ENCODE data around the gene RNF169. TPM values are rescaled to one million over a fixed set of nuclear protein-coding genes. Genes with fewer than 3 reads are reported as not detected.

Gene RNF169
- total RNA-seq, 1 experiment from 2014 or later, result 47.0 TPM

DNA sequence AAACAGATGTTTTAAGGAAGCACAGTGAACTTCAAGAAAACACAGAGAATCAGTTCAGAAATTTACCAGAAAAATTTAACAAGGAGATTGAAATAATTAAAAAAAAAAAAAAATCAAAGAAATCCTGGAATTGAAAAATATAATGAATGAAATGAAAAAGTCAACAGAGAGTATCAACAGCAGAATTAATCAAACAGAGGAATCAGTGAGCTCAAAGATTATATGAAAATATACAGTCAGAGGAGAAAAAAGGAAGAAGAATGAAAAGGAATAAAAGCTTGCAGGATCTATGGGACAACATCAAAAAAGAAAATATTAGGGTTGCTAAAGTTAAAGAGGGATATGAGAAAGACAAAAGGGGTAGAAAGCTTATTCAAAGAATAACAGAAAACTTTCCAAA, 117.9 kb downstream of the RNF169 start:
- peaks cover 88% of the 10 kb centered on the region for H3K36me3 ChIP-seq (ENCODE audit: insufficient read depth, low read length)
- H3K79me2 ChIP-seq (ENCODE audit: low read length), result no peaks in the 10 kb centered on the region
- H3K27me3 ChIP-seq (ENCODE audit: low read length), result no peaks in the 10 kb centered on the region
- H3K9me2 ChIP-seq (replicated peaks; ENCODE audit: insufficient read depth, low read length), result no peaks in the 10 kb centered on the region
- H3K4me1 ChIP-seq (ENCODE audit: low read length), result no peaks in the 10 kb centered on the region
- no peak overlapping the region for H3K4me3 ChIP-seq (ENCODE audit: low read length)
- peak; percentile 66 for DNase-seq
- H3K9ac ChIP-seq (ENCODE audit: low read length), result no peak overlapping the region
- no peak overlapping the region for H3K4me2 ChIP-seq (ENCODE audit: low read depth, low read length, poor library complexity, severe bottlenecking)
- no peak overlapping the region for H3K27ac ChIP-seq (ENCODE audit: low read length)
- H2AFZ ChIP-seq (ENCODE audit: low read length), result no peak overlapping the region
- peaks cover 50% of the 10 kb centered on the region for H3K9me3 ChIP-seq (ENCODE audit: low read length)
- H4K20me1 ChIP-seq (ENCODE audit: insufficient read depth, low read depth, low read length), result no peaks in the 10 kb centered on the region

- Histone ChIP-seq H3K9me2 (replicated peaks; ENCODE audit: insufficient read depth, low read length) (no peaks in the 10 kb centered on the region), H3K36me3 (ENCODE audit: insufficient read depth, low read length) (peaks cover 83% of the 10 kb centered on the region), H3K27me3 (ENCODE audit: low read length) (no peaks in the 10 kb centered on the region), H3K4me3 (ENCODE audit: low read length) (no peak overlapping the region), H3K9ac (ENCODE audit: low read length) (no peak overlapping the region), H3K79me2 (ENCODE audit: low read length) (no peaks in the 10 kb centered on the region), H4K20me1 (ENCODE audit: insufficient read depth, low read depth, low read length) (no peaks in the 10 kb centered on the region), H3K9me3 (ENCODE audit: low read length) (peaks cover 49% of the 10 kb centered on the region), H3K4me1 (ENCODE audit: low read length) (no peaks in the 10 kb centered on the region), H3K4me2 (ENCODE audit: low read depth, low read length, poor library complexity, severe bottlenecking) (no peak overlapping the region), H2AFZ (ENCODE audit: low read length) (no peak overlapping the region), H3K27ac (ENCODE audit: low read length) (no peak overlapping the region)
- DNase-seq, result peak; percentile 82
These were observed 121.8 kb downstream of the RNF169 start for GRCh38 chr11:74870485-74870884.

DNA sequence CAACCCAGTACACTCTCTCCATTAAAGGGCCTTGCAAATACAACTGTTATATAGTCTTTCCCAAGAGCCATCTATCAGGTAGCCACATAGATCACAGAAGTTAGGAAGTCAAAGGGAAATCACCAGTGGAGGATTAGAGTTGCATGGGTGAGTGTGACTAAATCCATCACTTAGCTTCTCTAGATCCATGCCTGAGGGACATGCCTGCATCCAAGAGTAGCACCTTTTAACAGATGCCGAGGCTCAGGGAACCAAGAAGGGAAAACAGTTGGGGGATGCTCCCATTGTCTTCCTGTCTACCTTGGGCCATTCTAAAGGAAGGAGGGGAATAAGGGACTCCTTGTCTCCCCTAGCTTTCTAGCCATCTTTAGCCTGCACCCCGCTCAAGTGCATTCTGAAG, 122.4 kb downstream of the RNF169 start:
- peaks cover 45% of the 10 kb centered on the region for H3K9me3 ChIP-seq (ENCODE audit: low read length)
- no peak overlapping the region for H3K27ac ChIP-seq (ENCODE audit: low read length)
- H3K9ac ChIP-seq (ENCODE audit: low read length), result no peak overlapping the region
- H3K9me2 ChIP-seq (replicated peaks; ENCODE audit: insufficient read depth, low read length), result no peaks in the 10 kb centered on the region
- no peaks in the 10 kb centered on the region for H3K27me3 ChIP-seq (ENCODE audit: low read length)
- no peaks in the 10 kb centered on the region for H3K79me2 ChIP-seq (ENCODE audit: low read length)
- no peak for DNase-seq
- H4K20me1 ChIP-seq (ENCODE audit: insufficient read depth, low read depth, low read length), result no peaks in the 10 kb centered on the region
- no peak overlapping the region for H2AFZ ChIP-seq (ENCODE audit: low read length)
- no peaks in the 10 kb centered on the region for H3K4me1 ChIP-seq (ENCODE audit: low read length)
- no peak overlapping the region for H3K4me3 ChIP-seq (ENCODE audit: low read length)
- no peak overlapping the region for H3K4me2 ChIP-seq (ENCODE audit: low read depth, low read length, poor library complexity, severe bottlenecking)
- peaks cover 83% of the 10 kb centered on the region for H3K36me3 ChIP-seq (ENCODE audit: insufficient read depth, low read length)

DNA sequence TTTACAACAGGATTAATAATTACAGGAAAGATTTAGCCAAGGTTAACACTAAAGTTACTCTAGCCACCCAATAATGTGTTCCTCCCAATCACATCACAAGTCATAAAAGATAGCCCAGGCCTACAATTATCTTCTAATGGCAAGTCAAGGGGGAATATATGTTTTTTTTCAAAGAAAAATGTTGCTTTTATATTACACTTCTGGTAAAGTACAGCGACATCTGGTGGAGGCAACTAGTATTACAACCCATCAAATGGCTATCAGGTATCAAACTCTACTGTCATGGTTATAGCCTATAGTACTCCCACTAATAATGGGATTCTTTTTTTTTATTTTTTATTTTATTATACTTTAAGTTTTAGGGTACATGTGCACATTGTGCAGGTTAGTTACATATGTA, 128.5 kb downstream of the RNF169 start:
- Histone ChIP-seq H3K79me2 (ENCODE audit: low read length) (no peaks in the 10 kb centered on the region), H4K20me1 (ENCODE audit: insufficient read depth, low read depth, low read length) (no peaks in the 10 kb centered on the region), H2AFZ (ENCODE audit: low read length) (no peak overlapping the region), H3K4me3 (ENCODE audit: low read length) (no peak overlapping the region), H3K9me3 (ENCODE audit: low read length) (peaks cover 3% of the 10 kb centered on the region; the same call in 1 of the 2 replicates), H3K9me2 (replicated peaks; ENCODE audit: insufficient read depth, low read length) (no peaks in the 10 kb centered on the region), H3K36me3 (ENCODE audit: insufficient read depth, low read length) (peaks cover 46% of the 10 kb centered on the region), H3K27ac (ENCODE audit: low read length) (no peak overlapping the region), H3K27me3 (ENCODE audit: low read length) (no peaks in the 10 kb centered on the region), H3K4me1 (ENCODE audit: low read length) (no peaks in the 10 kb centered on the region), H3K4me2 (ENCODE audit: low read depth, low read length, poor library complexity, severe bottlenecking) (no peak overlapping the region), H3K9ac (ENCODE audit: low read length) (no peak overlapping the region)
- peak; percentile 79 for DNase-seq

Small RNA genes within 50 kb of the gene (small RNA-seq; reads per million reads assigned to genes)
- not detected for gene MIR4696
- 0.32 reads per million for gene RN7SL239P

Other genes starting within 250 kb of the RNF169 start
- gene POLD3, start 156.3 kb upstream of the RNF169 start, total RNA-seq (2014; rRNA removed; shearing (Covaris generic); ENCODE audit: low replicate concordance), result 14.9 and 20.8 TPM in 2 replicates
- not detected in 2 replicates for gene CHRDL2, start 17.4 kb upstream of the RNF169 start, total RNA-seq (2014; rRNA removed; shearing (Covaris generic); ENCODE audit: low replicate concordance)
- gene XRRA1, start 200.2 kb downstream of the RNF169 start, total RNA-seq (2014; rRNA removed; shearing (Covaris generic); ENCODE audit: low replicate concordance), result 29.7 and 56.3 TPM in 2 replicates
- 33.2 and 91.5 TPM in 2 replicates for gene SPCS2, start 200.4 kb downstream of the RNF169 start, total RNA-seq (2014; rRNA removed; shearing (Covaris generic); ENCODE audit: low replicate concordance)
- 103 and 133 TPM in 2 replicates for gene NEU3, start 240.1 kb downstream of the RNF169 start, total RNA-seq (2014; rRNA removed; shearing (Covaris generic); ENCODE audit: low replicate concordance)